HG02970 (cell line): ENCODE data around the gene SETD1A.

Experiments used
- ATAC-seq: cut with Tn5 transposase; IDR thresholded peaks from one replicate; pipeline ENCODE4 v1.9.1; 2021; ENCODE audit warnings: mild to moderate bottlenecking, moderate library complexity, moderate number of reproducible peaks; ENCODE audit not compliant: unreplicated experiment, low FRiP score

Gene SETD1A

GRCh38 chr16:30957456-30958174 lies at the start of gene SETD1A:
TSS of gene SETD1A (plus strand) at chr16:30957754. CDS start at chr16:30958732, 978 bp downstream.
- peak; percentile 68 for ATAC-seq

GRCh38 chr16:30910427-30911029 lies 47.0 kb upstream of the SETD1A start:
- ATAC-seq, result no peak

- no peak for ATAC-seq
Measured at GRCh38 chr16:30912794-30913412, 44.7 kb upstream of the SETD1A start.

- ATAC-seq, result no peak
Measured at GRCh38 chr16:30914830-30915229, 42.7 kb upstream of the SETD1A start.

- no peak for ATAC-seq
Measured at GRCh38 chr16:30918614-30919013, 38.9 kb upstream of the SETD1A start.

GRCh38 chr16:30920891-30921290 lies 36.7 kb upstream of the SETD1A start:
- ATAC-seq, result no peak

- no peak for ATAC-seq
Measured at GRCh38 chr16:30921459-30921747, 36.2 kb upstream of the SETD1A start.

- ATAC-seq, result peak; percentile 2
Measured at GRCh38 chr16:30921748-30922419, 35.7 kb upstream of the SETD1A start.

GRCh38 chr16:30922420-30922959 lies 35.1 kb upstream of the SETD1A start:
- peak; percentile 77 for ATAC-seq

GRCh38 chr16:30922960-30923535 lies 34.5 kb upstream of the SETD1A start:
- peak; percentile 67 for ATAC-seq

GRCh38 chr16:30923554-30924075 lies 33.9 kb upstream of the SETD1A start, which contains the start of gene FBXL19:
TSS of gene FBXL19 (plus strand) at chr16:30923572. CDS start at chr16:30925755, 2,183 bp downstream.
- ATAC-seq, result no peak

GRCh38 chr16:30924076-30924912 lies 33.3 kb upstream of the SETD1A start:
- ATAC-seq, result no peak

- no peak for ATAC-seq
Measured at GRCh38 chr16:30924913-30925631, 32.5 kb upstream of the SETD1A start.

- no peak for ATAC-seq
Measured at GRCh38 chr16:30925632-30925987, 31.9 kb upstream of the SETD1A start.

- ATAC-seq, result no peak
Measured at GRCh38 chr16:30925995-30926811, 31.4 kb upstream of the SETD1A start.

- no peak for ATAC-seq
Measured at GRCh38 chr16:30926937-30927788, 30.4 kb upstream of the SETD1A start.

- no peak for ATAC-seq
Measured at GRCh38 chr16:30927789-30928378, 29.7 kb upstream of the SETD1A start.
